HG03060 (cell line): ENCODE data around the gene UPP2.

Experiments used
- ATAC-seq: cut with Tn5 transposase; IDR thresholded peaks from one replicate; pipeline ENCODE4 v1.9.1; 2021; ENCODE audit warnings: low read depth, moderate number of reproducible peaks; ENCODE audit not compliant: unreplicated experiment

Gene UPP2

DNA sequence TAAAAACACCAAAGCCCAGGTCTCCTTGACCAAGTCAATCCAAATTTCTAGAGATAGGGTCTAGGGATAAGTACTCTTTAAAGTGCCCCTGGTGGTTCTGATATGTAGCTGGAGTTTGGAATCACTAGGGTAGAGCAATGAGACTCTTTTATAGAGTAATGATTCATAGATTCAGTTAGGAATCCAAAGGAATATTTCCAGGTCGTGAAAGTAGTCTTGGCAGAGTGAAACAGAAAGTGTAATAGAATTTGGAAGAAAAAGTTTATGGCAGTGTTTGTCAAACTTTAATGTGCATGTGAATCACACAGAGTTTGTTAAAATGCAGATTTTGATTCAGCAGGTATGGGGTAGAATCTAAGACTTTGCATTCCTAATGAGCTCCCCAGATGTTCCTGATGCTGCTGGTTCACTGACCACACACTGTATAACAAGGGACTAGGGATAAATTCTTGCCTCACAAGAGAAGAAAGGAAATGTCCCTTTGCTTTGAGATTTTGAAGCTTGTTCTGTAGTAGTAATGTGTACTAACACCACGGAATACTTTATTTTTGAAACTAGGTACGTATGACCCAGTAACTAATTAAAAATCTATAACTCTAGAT, 1.8 kb downstream of the UPP2 start:
- no peak for ATAC-seq

DNA sequence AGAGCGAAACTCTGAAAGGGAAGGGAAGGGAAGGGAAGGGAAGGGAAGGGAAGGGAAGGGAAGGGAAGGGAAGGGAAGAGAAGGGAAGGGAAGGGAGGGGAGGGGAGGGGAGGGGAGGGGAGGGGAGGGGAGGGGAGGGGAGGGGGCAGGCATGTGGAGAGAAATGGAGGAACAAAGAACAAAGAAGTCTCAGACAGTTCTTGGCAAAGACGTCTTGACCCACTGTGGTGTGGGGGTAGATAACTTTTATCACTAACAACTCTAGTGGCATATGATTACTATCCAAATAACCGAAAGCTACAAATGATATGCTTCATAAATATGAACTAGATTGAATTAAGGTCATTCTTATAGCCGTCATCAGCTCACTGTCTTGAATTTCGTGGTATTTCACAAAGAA, 3.2 kb downstream of the UPP2 start:
- no peak for ATAC-seq

- no peak for ATAC-seq
These were observed 11.3 kb downstream of the UPP2 start for GRCh38 chr2:158112992-158113391.

- ATAC-seq: no peak
These were observed 12.1 kb downstream of the UPP2 start for GRCh38 chr2:158113741-158114295.

- no peak for ATAC-seq
These were observed 12.8 kb downstream of the UPP2 start for GRCh38 chr2:158114516-158114915.

- no peak for ATAC-seq
These were observed 13.6 kb downstream of the UPP2 start for GRCh38 chr2:158115202-158115767.

- no peak for ATAC-seq
These were observed 15.3 kb downstream of the UPP2 start for GRCh38 chr2:158116936-158117335.

DNA sequence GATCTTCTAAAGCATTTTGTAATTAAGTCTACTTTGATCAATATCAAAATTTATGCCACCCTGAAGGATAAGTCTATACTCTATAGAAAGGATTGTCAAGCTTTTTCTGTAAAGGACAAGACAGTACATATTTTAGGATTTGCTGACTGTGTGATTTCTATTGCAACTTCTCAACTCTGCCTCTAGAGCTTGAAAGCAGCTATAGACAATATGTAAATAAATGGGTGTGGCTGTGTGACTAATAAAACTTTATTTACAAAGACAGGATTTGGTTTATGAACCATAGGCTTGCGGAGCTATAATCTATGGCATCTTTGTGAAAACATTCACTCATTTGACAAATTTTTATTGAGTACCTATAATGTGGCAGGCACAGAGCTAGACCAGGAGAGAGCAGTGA, 18.4 kb downstream of the UPP2 start:
- ATAC-seq: no peak

DNA sequence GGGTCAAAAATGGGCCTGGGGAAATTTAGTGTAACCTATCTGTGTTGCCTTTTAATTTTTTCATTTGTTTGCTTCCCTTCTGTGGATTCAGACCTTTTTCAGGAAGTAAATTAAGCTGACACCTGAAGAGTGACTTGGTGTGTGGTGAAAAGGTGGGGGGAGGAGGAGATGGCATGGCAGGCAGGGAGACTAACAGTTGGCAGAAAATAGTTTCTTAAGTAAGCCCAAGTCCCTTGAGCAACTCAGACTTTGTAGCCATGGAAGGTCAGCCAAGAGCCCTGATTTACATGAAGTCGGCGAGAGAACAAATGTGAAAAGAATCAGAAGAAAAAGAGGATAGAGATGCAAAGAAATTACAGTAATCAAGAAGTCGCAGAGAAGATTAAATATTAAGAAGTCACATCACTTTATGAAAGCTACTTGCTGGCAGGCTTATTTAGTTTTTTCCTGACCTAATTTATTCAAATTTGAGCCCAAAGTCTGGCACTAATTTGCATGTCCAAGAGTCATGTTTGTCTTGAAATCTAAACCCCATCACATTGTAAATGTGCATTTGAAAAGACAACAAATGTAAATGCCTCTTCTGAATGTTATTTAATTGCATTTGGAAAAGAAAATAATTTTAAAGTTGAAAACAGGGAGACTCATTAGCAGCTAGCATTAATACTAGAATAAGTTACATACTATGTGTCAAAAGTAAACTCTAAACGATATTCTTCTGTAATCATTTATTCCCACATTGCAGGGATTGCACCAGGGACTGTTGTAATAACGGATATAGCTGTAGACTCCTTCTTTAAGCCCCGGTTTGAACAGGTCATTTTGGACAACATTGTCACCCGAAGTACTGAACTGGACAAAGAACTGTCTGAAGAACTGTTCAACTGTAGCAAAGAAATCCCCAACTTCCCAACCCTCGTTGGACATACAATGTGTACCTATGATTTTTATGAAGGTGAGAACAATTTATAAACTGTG, 19.3 kb downstream of the UPP2 start:
- ATAC-seq: no peak

- ATAC-seq: no peak
These were observed 23.2 kb downstream of the UPP2 start for GRCh38 chr2:158124896-158125295.

GRCh38 chr2:158125756-158126498, 24.3 kb downstream of the UPP2 start:
- no peak for ATAC-seq

GRCh38 chr2:158127380-158127804, 25.7 kb downstream of the UPP2 start:
- no peak for ATAC-seq

DNA sequence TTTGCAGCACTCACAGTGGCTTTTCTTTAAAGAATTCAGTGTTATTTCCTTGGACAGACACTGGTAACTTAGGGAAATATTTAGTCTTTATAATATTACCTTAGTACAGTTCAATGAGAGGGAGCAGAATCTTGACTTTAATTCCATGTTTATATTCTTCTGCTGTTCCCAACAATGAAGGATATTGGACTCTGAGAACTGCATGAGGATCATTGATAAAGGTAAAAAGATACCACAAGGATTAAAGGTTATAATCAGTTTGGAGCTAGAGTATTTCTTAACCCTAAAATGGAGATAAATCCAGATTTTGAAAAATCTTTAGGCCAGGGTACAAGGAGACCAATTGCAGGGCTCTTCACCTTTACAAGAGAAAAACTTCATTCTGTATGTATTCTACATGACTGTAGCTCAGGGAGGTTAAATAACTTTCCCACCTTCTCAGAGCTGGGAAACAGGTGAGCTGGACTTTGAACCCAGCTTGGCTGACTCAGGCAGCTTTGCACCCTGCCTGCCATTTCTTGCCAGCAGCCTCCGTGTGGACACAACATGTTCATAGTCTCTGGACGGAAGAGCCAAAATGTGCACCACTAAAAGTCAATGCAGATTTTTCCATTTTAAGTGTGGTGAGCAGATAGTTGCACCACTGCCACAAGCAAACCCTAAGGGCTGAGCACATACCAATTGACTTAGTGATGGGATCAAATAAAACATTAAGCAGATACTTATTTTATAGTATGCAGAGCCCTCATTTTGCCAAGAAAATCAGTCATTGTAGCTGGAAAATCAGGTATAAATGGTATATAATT, 26.7 kb downstream of the UPP2 start:
- ATAC-seq: no peak

DNA sequence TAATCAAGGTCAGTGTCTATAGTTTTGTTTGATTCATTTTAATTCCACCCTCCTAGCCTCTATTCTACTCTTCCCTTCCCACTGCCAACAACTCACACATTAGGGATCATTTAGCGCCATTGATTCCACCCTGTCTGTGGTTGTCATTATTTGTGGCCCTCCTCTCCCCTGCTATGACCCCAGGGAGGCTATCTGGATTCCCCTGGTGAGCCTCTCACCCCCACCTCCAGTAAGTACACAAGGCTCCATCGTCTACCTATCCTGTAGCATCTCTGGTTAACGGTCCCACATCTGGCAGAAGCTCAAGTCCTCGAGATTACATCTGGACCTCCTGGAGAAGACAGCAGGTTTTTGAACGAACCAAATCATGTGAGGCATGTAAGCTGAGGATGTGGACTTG, 27.4 kb downstream of the UPP2 start:
- ATAC-seq: no peak

DNA sequence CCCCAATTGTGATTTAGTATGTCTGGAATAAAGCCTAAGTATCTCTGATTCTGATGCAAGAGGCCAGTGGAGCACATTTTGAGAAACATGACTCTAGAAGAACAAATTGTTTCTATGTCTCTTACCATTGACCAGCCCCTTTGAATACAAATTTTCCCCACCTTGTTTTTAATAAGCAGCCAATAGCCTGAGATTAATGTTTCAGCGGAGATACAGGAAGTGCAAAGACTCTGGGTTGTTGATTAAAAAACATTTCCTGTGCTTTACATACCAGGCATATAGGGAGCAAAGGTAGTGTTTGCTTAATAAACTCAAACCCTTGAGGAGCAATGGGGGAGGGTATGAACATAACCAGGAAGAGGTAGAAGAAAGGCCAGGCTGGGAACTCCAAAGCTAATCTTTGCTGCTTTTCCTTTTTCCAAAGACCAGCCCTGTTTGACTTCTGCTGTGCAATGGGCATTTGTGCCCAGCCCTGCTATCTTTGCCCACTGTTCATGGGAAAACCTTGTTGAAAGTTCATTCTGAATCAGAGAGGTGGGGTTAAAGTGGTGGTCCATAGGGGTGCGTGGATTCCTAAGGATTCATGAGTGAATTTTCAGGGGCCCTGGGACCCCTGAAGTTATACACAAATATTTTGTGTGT, 29.3 kb downstream of the UPP2 start:
- ATAC-seq: no peak

DNA sequence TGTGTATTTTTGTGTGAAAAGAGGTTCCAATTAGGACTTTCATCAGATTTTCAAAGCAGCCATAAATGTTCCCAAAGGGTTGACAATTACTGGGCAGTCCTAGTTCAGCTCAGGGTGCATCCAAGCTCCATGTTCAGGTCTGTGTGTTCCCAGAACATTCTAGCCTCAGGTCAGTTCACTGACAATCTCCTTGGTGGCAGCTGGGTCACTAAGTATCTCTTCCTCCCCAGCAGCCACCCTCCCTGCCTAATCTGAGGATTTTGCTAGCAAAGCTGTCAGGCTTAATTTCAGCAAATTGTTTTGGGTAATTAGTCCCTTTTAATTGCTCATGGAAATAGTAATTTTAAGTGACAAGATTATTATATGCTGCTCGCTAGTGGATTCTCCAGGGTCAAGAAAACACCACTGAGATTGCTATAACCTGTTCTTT, 29.8 kb downstream of the UPP2 start:
- no peak for ATAC-seq

- no peak for ATAC-seq
These were observed 30.4 kb downstream of the UPP2 start for GRCh38 chr2:158131919-158132566.

DNA sequence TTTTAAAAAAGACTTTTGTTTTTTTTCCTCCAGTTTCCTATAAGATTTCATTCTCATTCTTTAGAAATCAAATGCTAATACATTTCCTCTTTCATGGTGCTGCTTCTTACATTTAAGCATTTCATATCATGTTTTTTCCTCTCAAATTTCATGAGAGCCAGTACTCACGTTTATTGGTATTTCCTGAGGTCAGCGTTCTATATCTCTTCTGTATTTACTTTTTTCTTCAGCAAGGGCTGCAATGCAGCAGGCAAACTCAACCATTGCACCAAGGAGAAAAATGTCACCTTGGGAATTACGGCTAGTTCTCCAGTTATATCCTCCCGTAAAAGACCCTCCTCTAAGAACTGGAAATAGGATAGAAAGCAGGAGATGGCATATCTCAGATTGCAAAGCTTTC, 32.4 kb downstream of the UPP2 start:
- no peak for ATAC-seq

GRCh38 chr2:158134655-158135054, 33.0 kb downstream of the UPP2 start:
- ATAC-seq: no peak
